Activated naive CD8-positive, alpha-beta T cell (primary cell): Measurements from ENCODE around the gene SOX1.

Experiments
- H3K27ac Mint-ChIP-seq: one replicate; pipeline ENCODE4 v1.8.0; 2021; ENCODE audit warnings: mixed read lengths
- H3K27me3 Mint-ChIP-seq: one replicate; pipeline ENCODE4 v1.8.0; 2021; ENCODE audit warnings: mixed read lengths
- H3K36me3 Mint-ChIP-seq: one replicate; pipeline ENCODE4 v1.8.0; 2021; ENCODE audit warnings: mixed read lengths
- H3K4me1 Mint-ChIP-seq: one replicate; pipeline ENCODE4 v1.8.0; 2021; ENCODE audit warnings: low read depth, mixed read lengths
- H3K4me3 Mint-ChIP-seq: one replicate; pipeline ENCODE4 v1.8.0; 2021; ENCODE audit warnings: mild to moderate bottlenecking, mixed read lengths
- H3K9me3 Mint-ChIP-seq: one replicate; pipeline ENCODE4 v1.8.0; 2021; ENCODE audit warnings: low read depth, mixed read lengths

The SOX1 gene

DNA sequence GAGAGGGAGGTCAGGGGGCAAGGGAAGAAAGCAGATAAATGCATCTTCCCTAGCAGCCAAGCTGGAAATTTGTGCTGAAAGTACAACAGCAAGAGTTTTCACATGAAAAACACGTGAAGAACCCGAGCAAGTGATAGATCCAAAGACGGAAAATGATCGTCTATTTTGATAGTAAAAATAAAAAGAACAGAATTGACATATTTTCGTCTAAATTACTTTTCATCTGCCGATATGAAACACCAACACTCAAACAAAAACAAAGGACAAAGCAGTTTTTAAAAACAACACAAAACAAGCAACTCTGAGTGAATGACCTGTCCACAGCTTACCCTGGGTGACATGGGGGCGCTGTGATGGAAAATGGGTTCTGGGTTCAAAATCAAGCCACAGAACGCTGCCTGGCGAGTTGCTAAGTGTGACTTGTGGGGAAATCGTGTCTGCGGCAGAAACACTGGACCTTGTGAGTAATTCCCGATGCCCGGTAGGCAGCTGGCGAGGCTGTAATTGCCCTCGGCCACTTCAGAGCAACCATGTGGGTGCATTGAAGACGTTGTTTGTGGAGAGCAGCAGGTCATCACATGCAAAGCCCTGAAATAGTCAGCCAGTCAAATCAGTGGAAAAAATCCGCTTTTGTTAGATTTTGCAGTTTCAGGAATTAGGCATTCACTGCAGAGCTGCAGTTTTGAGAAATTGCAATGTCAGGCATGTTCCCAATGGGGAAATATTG is 7.4 kb downstream of the SOX1 start:
- H3K36me3 Mint-ChIP-seq = peaks cover 7% of the 10 kb centered on the region
- peaks cover 9% of the 10 kb centered on the region for H3K9me3 Mint-ChIP-seq
- H3K27ac Mint-ChIP-seq = no peak overlapping the region
- H3K4me3 Mint-ChIP-seq = peak overlapping the region; percentile 13
- H3K4me1 Mint-ChIP-seq = peaks cover 8% of the 10 kb centered on the region
- peaks cover 54% of the 10 kb centered on the region for H3K27me3 Mint-ChIP-seq

GRCh38 chr13:112077729-112078128 is 10.8 kb downstream of the SOX1 start:
- Mint-ChIP-seq H3K36me3 (peaks cover 2% of the 10 kb centered on the region), H3K27ac (no peak overlapping the region), H3K27me3 (peaks cover 42% of the 10 kb centered on the region), H3K4me1 (peaks cover 5% of the 10 kb centered on the region), H3K9me3 (peaks cover 7% of the 10 kb centered on the region), H3K4me3 (no peak overlapping the region)

DNA sequence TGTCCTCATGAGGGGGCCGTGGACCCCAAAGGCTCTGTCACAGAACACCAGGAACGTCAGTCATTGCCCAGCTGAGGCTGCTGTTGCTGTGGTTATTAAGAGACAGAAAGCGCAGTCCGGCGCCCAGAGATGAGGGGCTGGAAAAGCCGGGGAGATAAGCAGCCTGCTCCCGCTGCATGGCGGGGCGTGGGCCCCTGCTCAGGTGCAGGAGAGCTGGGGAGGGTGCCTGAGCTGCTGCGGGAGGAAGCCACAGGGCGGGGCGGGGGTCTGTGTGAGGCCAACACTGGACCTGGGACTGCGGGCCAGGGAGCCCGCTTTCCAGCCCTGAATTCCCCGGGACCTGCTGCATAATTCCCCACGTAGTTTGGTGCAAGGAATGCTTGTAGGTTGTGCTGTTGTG is 11.3 kb downstream of the SOX1 start:
- peaks cover 2% of the 10 kb centered on the region for H3K36me3 Mint-ChIP-seq
- H3K4me3 Mint-ChIP-seq = no peak overlapping the region
- peaks cover 5% of the 10 kb centered on the region for H3K4me1 Mint-ChIP-seq
- H3K27me3 Mint-ChIP-seq = peaks cover 47% of the 10 kb centered on the region
- H3K27ac Mint-ChIP-seq = no peak overlapping the region
- H3K9me3 Mint-ChIP-seq = peaks cover 9% of the 10 kb centered on the region

DNA sequence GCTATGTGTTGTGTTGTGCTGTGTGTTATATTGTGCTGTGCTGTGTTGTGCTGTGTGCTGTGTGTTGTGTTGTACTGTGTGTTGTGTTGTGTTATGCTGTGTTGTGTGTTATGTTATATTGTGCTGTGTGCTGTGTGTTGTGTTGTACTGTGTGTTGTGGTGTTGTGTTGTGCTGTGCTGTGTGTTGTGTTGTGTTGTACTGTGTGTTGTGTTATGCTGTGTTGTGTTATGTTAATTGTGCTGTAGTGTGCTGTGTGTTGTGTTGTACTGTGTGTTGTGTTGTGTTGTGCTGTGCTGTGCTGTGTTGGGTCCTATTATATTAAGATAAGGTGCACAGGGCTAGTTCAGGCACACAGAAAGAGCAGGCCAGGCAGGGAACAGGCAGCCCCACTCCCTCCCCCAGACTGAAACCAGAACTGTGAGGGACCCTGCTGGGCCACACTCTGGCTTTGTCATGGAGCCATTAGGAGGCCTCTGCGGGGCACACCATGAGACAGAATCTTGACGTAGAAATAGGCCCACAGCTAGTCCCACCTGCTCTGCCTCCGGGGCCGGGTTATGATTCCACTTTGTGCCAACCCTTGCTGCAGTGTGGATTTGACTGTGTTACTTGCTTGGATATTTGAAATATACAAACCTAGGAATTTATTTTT is 12.1 kb downstream of the SOX1 start:
- Mint-ChIP-seq H3K4me1 (peaks cover under 1% of the 10 kb centered on the region), H3K36me3 (peaks cover 6% of the 10 kb centered on the region), H3K27me3 (peaks cover 44% of the 10 kb centered on the region), H3K4me3 (no peak overlapping the region), H3K9me3 (peaks cover 15% of the 10 kb centered on the region), H3K27ac (no peak overlapping the region)

GRCh38 chr13:112079696-112080095 is 12.7 kb downstream of the SOX1 start:
- Mint-ChIP-seq H3K4me1 (no peaks in the 10 kb centered on the region), H3K4me3 (no peak overlapping the region), H3K27ac (no peak overlapping the region), H3K36me3 (peaks cover 9% of the 10 kb centered on the region), H3K9me3 (peaks cover 21% of the 10 kb centered on the region), H3K27me3 (peaks cover 40% of the 10 kb centered on the region)

DNA sequence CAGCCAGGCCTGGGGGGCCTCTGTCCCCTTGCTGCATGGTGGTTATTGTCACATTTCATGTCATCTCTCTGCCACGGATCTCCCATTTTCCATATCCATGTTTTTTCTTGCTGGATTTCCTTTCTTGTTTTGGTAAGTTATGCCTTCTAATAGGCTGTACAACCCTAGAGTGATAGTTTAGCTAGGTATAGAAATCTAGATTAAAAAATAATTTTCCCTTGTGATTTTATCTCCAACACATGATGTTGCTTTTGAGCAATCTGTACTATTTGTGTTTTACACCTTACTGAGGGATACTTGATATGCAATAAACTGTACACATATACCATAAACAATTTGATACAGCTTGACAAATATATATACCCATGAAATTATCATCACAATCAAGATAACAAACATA is 17.0 kb downstream of the SOX1 start:
- peaks cover 31% of the 10 kb centered on the region for H3K27me3 Mint-ChIP-seq
- peaks cover 15% of the 10 kb centered on the region for H3K9me3 Mint-ChIP-seq
- no peak overlapping the region for H3K27ac Mint-ChIP-seq
- H3K4me3 Mint-ChIP-seq = no peak overlapping the region
- H3K4me1 Mint-ChIP-seq = no peaks in the 10 kb centered on the region
- peaks cover 7% of the 10 kb centered on the region for H3K36me3 Mint-ChIP-seq

- Mint-ChIP-seq H3K27me3 (peaks cover 20% of the 10 kb centered on the region), H3K4me3 (no peak overlapping the region), H3K36me3 (no peaks in the 10 kb centered on the region), H3K9me3 (no peaks in the 10 kb centered on the region), H3K4me1 (no peaks in the 10 kb centered on the region), H3K27ac (no peak overlapping the region)
Measured at GRCh38 chr13:112092453-112092852, 25.5 kb downstream of the SOX1 start.

DNA sequence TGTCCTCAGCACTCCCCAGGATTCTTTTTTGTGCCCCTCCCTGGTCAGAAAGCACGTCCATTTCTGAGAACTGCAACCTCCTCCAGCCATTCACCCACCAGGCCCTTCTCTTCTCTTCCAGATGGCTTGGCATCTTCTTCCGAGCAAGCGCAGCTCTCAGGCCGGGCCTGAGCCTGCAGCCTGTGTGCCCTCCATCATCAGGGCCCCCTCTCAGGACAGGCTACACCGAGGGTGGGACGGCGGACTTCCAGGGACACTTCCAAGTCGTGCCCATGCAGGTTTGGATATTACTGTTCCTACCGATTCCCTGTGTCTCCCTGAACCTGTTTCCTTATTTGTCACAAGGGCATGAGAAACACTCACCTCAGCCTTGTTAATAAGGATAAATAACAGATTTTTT is 28.4 kb downstream of the SOX1 start:
- H3K36me3 Mint-ChIP-seq = no peaks in the 10 kb centered on the region
- no peaks in the 10 kb centered on the region for H3K9me3 Mint-ChIP-seq
- no peak overlapping the region for H3K4me3 Mint-ChIP-seq
- no peaks in the 10 kb centered on the region for H3K4me1 Mint-ChIP-seq
- H3K27ac Mint-ChIP-seq = no peak overlapping the region
- H3K27me3 Mint-ChIP-seq = peaks cover 19% of the 10 kb centered on the region

DNA sequence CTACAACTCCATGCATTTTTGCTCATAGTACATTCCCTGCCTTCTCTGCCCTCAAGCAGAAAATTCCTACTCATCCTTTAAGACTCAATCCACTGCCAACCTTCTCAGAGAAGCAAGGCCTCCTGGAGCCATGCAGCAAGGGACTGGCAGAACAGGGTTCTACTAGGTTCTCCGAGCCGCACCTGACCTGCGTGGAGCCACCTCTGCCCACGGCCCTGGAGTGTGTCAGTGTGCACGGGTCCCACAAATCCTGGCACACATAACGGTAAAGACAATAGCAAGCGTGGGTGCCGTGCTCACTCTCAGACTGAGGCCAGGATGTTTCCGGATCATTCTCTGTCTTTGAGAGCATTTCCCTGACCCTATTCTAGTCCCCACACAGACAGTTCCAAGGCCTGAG is 30.0 kb downstream of the SOX1 start:
- H3K27me3 Mint-ChIP-seq = peaks cover 28% of the 10 kb centered on the region
- no peaks in the 10 kb centered on the region for H3K9me3 Mint-ChIP-seq
- H3K4me1 Mint-ChIP-seq = no peaks in the 10 kb centered on the region
- H3K4me3 Mint-ChIP-seq = no peak overlapping the region
- no peak overlapping the region for H3K27ac Mint-ChIP-seq
- H3K36me3 Mint-ChIP-seq = no peaks in the 10 kb centered on the region

- Mint-ChIP-seq H3K4me1 (no peaks in the 10 kb centered on the region), H3K4me3 (no peak overlapping the region), H3K27ac (no peak overlapping the region), H3K36me3 (no peaks in the 10 kb centered on the region), H3K27me3 (peaks cover 35% of the 10 kb centered on the region), H3K9me3 (no peaks in the 10 kb centered on the region)
Measured at GRCh38 chr13:112097770-112098169, 30.8 kb downstream of the SOX1 start.

DNA sequence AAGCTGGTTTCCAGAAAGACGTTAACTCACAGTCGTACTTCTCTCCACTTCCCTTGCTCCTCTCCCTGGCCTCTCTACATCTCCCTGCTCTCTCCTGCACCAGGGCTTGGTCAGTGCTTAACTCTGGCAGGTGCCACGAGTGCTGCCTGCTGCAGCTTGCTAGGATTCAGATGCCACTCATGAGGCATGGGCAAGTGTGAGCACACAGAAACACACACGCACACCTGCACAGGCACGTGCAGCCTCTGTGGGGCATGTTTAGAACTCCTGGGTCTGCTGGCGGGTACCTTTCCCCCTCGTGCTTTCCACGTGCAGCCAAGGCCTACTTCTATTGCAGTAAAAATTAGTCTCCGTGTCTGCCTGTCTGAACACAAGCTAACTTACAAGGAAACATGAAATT is 31.8 kb downstream of the SOX1 start:
- peaks cover 34% of the 10 kb centered on the region for H3K27me3 Mint-ChIP-seq
- H3K36me3 Mint-ChIP-seq = no peaks in the 10 kb centered on the region
- no peaks in the 10 kb centered on the region for H3K9me3 Mint-ChIP-seq
- no peak overlapping the region for H3K4me3 Mint-ChIP-seq
- H3K27ac Mint-ChIP-seq = no peak overlapping the region
- no peaks in the 10 kb centered on the region for H3K4me1 Mint-ChIP-seq

DNA sequence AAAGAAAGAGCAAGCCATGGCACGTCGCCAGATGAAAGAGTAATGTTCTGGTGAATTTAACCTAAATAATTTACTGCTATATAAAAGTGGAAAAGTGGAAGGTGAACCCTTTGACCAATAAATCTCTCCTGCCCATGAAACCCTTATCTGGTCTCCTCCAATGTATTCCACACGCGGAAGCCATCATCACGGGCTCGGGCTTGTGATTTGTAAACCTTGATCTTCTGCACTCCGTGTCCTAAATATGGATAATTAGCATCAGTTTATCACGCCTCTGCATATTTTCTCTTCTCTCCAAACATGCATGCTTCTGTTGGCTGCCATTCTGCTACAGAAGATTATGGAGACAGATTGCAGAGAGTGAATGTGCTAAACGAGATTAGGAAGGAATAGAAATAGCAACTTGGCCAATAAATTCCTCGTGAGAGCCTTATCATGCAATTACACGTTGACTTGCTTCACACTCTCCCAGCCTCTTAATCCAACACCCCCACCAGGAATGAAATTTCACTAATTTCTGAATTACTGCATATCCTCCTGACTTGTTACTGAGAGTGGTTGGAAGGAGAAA is 34.5 kb downstream of the SOX1 start:
- H3K4me1 Mint-ChIP-seq = peaks cover 1% of the 10 kb centered on the region
- peaks cover 36% of the 10 kb centered on the region for H3K27me3 Mint-ChIP-seq
- H3K9me3 Mint-ChIP-seq = no peaks in the 10 kb centered on the region
- H3K36me3 Mint-ChIP-seq = no peaks in the 10 kb centered on the region
- no peak overlapping the region for H3K27ac Mint-ChIP-seq
- no peak overlapping the region for H3K4me3 Mint-ChIP-seq

DNA sequence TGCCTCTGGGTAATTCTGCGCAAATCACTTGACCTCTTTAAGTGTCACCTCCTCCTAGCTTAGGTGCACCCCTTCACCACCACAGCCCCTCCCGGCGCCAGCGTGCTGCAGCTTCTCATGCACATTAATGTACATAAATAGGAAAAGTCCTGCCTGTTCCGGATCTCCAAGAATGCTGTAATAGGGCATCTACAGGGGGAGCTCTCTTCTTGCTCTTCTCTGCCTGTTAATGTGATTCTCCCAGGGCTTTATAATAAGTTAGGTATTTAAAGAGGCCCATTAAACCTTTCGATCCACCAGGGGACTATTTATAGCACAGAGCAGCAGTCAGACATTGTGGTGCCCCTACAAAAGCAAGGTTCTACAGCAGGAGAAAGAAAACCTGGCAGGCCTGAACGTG is 35.3 kb downstream of the SOX1 start:
- Mint-ChIP-seq H3K27me3 (peaks cover 31% of the 10 kb centered on the region), H3K4me3 (no peak overlapping the region), H3K27ac (no peak overlapping the region), H3K36me3 (no peaks in the 10 kb centered on the region), H3K9me3 (no peaks in the 10 kb centered on the region), H3K4me1 (peaks cover 1% of the 10 kb centered on the region)

DNA sequence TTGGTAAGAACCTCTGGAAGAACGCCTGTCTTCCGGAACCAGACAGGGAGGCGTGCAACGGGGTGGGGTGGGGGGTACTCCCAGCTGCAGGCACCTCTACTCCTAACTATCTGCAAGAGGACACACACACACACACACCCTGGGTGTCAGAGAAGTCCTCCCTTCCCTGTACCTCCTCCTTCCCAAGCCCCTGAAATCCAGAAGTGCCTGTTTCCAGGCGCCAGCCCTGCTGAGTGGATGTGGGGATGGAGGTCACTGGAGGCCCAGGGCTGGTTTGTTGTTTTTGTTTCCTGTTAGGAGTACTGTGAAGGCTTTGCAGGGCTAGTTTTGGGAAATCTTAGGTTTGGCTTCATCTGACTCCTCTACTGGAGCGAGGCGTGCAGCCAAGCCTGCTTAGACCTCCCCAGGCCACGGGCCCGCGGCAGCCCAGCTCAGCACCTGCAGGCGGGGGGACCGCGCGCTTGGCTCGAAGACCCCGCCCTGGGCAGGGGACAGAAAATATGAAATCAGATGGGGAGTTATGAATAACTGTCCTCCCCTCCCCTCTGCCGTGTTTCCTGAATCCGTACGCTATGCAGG is 36.4 kb downstream of the SOX1 start:
- Mint-ChIP-seq H3K4me1 (peaks cover 1% of the 10 kb centered on the region), H3K27ac (no peak overlapping the region), H3K36me3 (no peaks in the 10 kb centered on the region), H3K9me3 (no peaks in the 10 kb centered on the region), H3K4me3 (no peak overlapping the region), H3K27me3 (peaks cover 27% of the 10 kb centered on the region)
